WTC11 (cell line): ENCODE measurements around the gene TNFSF11. TPM values are rescaled to one million over a fixed set of nuclear protein-coding genes. Genes with fewer than 3 reads are reported as not detected.

Experiments used
- ATAC-seq: fragments of 200-7000 bp; cut with Tn5 transposase; 2 replicates; pipeline ENCODE4 v1.10.0; 2021; ENCODE audit warnings: mild to moderate bottlenecking, moderate library complexity
- CTCF ChIA-PET: fragments of 300-600 bp; sonication (Branson Sonifier 250); formaldehyde crosslinking; loops from one replicate; lab custom pipeline; 2021; ENCODE audit warnings: antibody characterized with exemption; lab: Charles Lee
- POLR2A ChIA-PET: fragments of 350-600 bp; sonication (Branson Sonifier 250); formaldehyde crosslinking; loops from one replicate; lab custom pipeline; 2021; ENCODE audit warnings: antibody characterized with exemption; lab: Charles Lee
- DNase-seq: peaks from one replicate; pipeline ENCODE4 v3.0.0; 2021; ENCODE audit warnings: low spot score
- H3K27ac Mint-ChIP-seq: 2 replicates; pipeline ENCODE4 v1.8.0; 2021; ENCODE audit warnings: mixed read lengths
- H3K27me3 Mint-ChIP-seq: 2 replicates; pipeline ENCODE4 v1.8.0; 2021; ENCODE audit warnings: low read depth, mild to moderate bottlenecking, moderate library complexity, mixed read lengths
- H3K36me3 Mint-ChIP-seq: 2 replicates; pipeline ENCODE4 v1.8.0; 2021; ENCODE audit warnings: mixed read lengths
- H3K4me1 Mint-ChIP-seq: 2 replicates; pipeline ENCODE4 v1.8.0; 2022; ENCODE audit warnings: mixed read lengths
- H3K4me3 Mint-ChIP-seq: 2 replicates; pipeline ENCODE4 v1.8.0; 2021; ENCODE audit warnings: mild to moderate bottlenecking, moderate library complexity, mixed read lengths
- H3K9me3 Mint-ChIP-seq: 2 replicates; pipeline ENCODE4 v1.8.0; 2021; ENCODE audit warnings: mixed read lengths
- ATF1 ChIP-seq: sonication (generic); formaldehyde crosslinking; IDR thresholded peaks from 2 replicates; pipeline ENCODE4 v1.8.1; 2023; ENCODE audit warnings: mild to moderate bottlenecking, moderate library complexity, missing genetic modification reagents
- CREM ChIP-seq: sonication (generic); formaldehyde crosslinking; IDR thresholded peaks from 2 replicates; pipeline ENCODE4 v1.8.1; 2022; ENCODE audit warnings: mild to moderate bottlenecking, missing genetic modification reagents, moderate library complexity
- EMX1 ChIP-seq: fragments of 250-450 bp; sonication (Bioruptor Pico); IDR thresholded peaks from 2 replicates; pipeline ENCODE4 v1.8.0; 2021; ENCODE audit warnings: mild to moderate bottlenecking
- FOXP1 ChIP-seq: sonication (generic); formaldehyde crosslinking; IDR thresholded peaks from 2 replicates; pipeline ENCODE4 v1.8.0; 2022; ENCODE audit warnings: missing genetic modification reagents, mild to moderate bottlenecking, moderate library complexity, borderline replicate concordance
- GABPB1 ChIP-seq: sonication (generic); formaldehyde crosslinking; IDR thresholded peaks from 2 replicates; pipeline ENCODE4 v1.8.1; 2023; ENCODE audit warnings: mild to moderate bottlenecking, missing genetic modification reagents
- IRF2 ChIP-seq: sonication (generic); formaldehyde crosslinking; IDR thresholded peaks from 2 replicates; pipeline ENCODE4 v1.8.0; 2022; ENCODE audit warnings: low read depth, missing genetic modification reagents, borderline replicate concordance
- KAT7 ChIP-seq: sonication (generic); formaldehyde crosslinking; IDR thresholded peaks from 2 replicates; pipeline ENCODE4 v1.8.1; 2023; ENCODE audit warnings: missing genetic modification reagents, mild to moderate bottlenecking, borderline replicate concordance
- TCF7 ChIP-seq: sonication (generic); formaldehyde crosslinking; IDR thresholded peaks from 2 replicates; pipeline ENCODE4 v1.8.0; 2022; ENCODE audit warnings: mild to moderate bottlenecking, low read depth, missing genetic modification reagents, moderate library complexity
- ZNF121 ChIP-seq: sonication (generic); formaldehyde crosslinking; IDR thresholded peaks from 2 replicates; pipeline ENCODE4 v1.8.0; 2023; ENCODE audit warnings: missing genetic modification reagents
- ZNF219 ChIP-seq: sonication (generic); formaldehyde crosslinking; IDR thresholded peaks from 2 replicates; pipeline ENCODE4 v1.8.0; 2023; ENCODE audit warnings: missing genetic modification reagents, mild to moderate bottlenecking, borderline replicate concordance
- ZNF232 ChIP-seq: sonication (generic); formaldehyde crosslinking; IDR thresholded peaks from 2 replicates; pipeline ENCODE4 v1.8.0; 2022; ENCODE audit warnings: mild to moderate bottlenecking, missing genetic modification reagents
- ZNF263 ChIP-seq: sonication (generic); formaldehyde crosslinking; IDR thresholded peaks from 2 replicates; pipeline ENCODE4 v1.8.1; 2022; ENCODE audit warnings: low read depth, mild to moderate bottlenecking, moderate library complexity, missing genetic modification reagents
- total RNA-seq: library from RNA; stranded (reverse); gene quantifications from 3 replicates; pipeline ENCODE4 v1.2.3, GENCODE V29; 2021
- TF ChIP-seq, protein P1 (sequence below): sonication (generic); formaldehyde crosslinking; IDR thresholded peaks from 2 replicates; pipeline ENCODE4 v1.8.0; 2022; ENCODE audit warnings: mild to moderate bottlenecking, missing genetic modification reagents
- TF ChIP-seq, protein P2 (sequence below): sonication (generic); formaldehyde crosslinking; IDR thresholded peaks from 2 replicates; pipeline ENCODE4 v1.8.1; 2023; ENCODE audit warnings: mild to moderate bottlenecking, missing genetic modification reagents
- TF ChIP-seq, protein P3 (sequence below): sonication (generic); formaldehyde crosslinking; IDR thresholded peaks from 2 replicates; pipeline ENCODE4 v1.8.1; 2023; ENCODE audit warnings: mild to moderate bottlenecking, missing genetic modification reagents, moderate library complexity
- TF ChIP-seq, protein P4 (sequence below): sonication (generic); formaldehyde crosslinking; IDR thresholded peaks from 2 replicates; pipeline ENCODE4 v1.8.0; 2022; ENCODE audit warnings: missing genetic modification reagents
- TF ChIP-seq, protein P5 (sequence below): fragments of 250-450 bp; sonication (Bioruptor Pico); IDR thresholded peaks from 2 replicates; pipeline ENCODE4 v1.9.0; 2021; ENCODE audit warnings: mild to moderate bottlenecking

Gene TNFSF11
- total RNA-seq, 1 experiment from 2014 or later: 6.1 TPM

DNA sequence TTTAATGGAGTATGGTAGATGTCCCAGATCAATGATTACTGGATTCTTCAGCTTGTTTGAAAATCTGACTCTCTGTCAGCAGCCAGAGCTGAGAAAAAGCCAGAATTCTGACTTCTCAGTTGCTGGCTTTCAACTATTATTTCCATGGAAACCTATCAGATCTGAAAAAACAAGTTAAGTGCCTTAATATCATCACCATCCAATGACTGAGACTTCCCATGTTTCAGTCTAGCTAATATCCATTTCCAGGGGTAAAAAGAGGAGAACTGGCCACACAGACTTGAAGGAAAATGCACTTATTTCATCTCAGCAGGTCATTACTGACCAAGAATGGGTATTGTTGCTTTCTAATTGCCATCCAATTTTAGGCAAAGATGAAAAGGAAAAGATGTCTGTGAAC is 75.2 kb downstream of the TNFSF11 start (continued):
- no peak for TF ChIP-seq ZNF263

DNA sequence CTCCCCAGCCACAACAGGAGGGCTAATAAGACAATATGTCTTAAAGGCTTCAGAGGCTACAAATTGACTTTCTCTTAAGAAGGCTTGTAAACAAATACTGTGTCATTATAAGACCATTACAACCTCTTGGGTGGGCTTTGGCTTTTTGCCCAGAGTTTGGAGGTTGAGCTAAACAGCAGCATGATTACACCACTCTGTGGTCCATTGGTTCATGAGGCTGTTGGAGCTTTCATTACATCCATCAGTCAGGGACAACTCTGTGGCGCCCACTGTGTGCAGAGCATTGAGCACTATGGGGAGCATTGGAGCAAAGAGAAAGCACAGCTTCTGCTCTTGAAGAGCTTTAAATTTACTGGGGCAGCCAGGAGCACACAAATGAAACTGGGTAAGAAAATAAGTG is 75.9 kb downstream of the TNFSF11 start:
- Mint-ChIP-seq H3K9me3 (peaks cover 10% of the 10 kb centered on the region), H3K4me1 (peaks cover 8% of the 10 kb centered on the region; the same call in 1 of the 2 replicates), H3K36me3 (no peaks in the 10 kb centered on the region), H3K4me3 (no peak overlapping the region), H3K27ac (no peak overlapping the region), H3K27me3 (no peaks in the 10 kb centered on the region; the same call in 1 of the 2 replicates)
- no peak for ATAC-seq
- DNase-seq: no peak
- ChIA-PET CTCF (no interaction called here), POLR2A (interaction anchor here (0.6 kb wide), 1 partner anchor 52 kb away, joined by 8 read pairs; no protein-coding TSS in a partner anchor)
- no peak for TF ChIP-seq IRF2
- TF ChIP-seq KAT7 (CRISPR knock-in tag): no peak
- no peak for TF ChIP-seq ZNF121 (CRISPR knock-in tag)
- no peak for TF ChIP-seq CREM (CRISPR knock-in tag)
- TF ChIP-seq, protein P1, sequence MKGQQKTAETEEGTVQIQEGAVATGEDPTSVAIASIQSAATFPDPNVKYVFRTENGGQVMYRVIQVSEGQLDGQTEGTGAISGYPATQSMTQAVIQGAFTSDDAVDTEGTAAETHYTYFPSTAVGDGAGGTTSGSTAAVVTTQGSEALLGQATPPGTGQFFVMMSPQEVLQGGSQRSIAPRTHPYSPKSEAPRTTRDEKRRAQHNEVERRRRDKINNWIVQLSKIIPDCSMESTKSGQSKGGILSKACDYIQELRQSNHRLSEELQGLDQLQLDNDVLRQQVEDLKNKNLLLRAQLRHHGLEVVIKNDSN (CRISPR knock-in tag): no peak
- TF ChIP-seq, protein P2, sequence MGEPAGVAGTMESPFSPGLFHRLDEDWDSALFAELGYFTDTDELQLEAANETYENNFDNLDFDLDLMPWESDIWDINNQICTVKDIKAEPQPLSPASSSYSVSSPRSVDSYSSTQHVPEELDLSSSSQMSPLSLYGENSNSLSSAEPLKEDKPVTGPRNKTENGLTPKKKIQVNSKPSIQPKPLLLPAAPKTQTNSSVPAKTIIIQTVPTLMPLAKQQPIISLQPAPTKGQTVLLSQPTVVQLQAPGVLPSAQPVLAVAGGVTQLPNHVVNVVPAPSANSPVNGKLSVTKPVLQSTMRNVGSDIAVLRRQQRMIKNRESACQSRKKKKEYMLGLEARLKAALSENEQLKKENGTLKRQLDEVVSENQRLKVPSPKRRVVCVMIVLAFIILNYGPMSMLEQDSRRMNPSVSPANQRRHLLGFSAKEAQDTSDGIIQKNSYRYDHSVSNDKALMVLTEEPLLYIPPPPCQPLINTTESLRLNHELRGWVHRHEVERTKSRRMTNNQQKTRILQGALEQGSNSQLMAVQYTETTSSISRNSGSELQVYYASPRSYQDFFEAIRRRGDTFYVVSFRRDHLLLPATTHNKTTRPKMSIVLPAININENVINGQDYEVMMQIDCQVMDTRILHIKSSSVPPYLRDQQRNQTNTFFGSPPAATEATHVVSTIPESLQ: no peak
- no peak for TF ChIP-seq GABPB1 (CRISPR knock-in tag)
- TF ChIP-seq FOXP1 (CRISPR knock-in tag): no peak
- no peak for TF ChIP-seq TCF7 (CRISPR knock-in tag)
- TF ChIP-seq, protein P3, sequence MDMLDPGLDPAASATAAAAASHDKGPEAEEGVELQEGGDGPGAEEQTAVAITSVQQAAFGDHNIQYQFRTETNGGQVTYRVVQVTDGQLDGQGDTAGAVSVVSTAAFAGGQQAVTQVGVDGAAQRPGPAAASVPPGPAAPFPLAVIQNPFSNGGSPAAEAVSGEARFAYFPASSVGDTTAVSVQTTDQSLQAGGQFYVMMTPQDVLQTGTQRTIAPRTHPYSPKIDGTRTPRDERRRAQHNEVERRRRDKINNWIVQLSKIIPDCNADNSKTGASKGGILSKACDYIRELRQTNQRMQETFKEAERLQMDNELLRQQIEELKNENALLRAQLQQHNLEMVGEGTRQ (CRISPR knock-in tag): no peak
- no peak for TF ChIP-seq EMX1 (CRISPR knock-in tag)
- TF ChIP-seq, protein P4, sequence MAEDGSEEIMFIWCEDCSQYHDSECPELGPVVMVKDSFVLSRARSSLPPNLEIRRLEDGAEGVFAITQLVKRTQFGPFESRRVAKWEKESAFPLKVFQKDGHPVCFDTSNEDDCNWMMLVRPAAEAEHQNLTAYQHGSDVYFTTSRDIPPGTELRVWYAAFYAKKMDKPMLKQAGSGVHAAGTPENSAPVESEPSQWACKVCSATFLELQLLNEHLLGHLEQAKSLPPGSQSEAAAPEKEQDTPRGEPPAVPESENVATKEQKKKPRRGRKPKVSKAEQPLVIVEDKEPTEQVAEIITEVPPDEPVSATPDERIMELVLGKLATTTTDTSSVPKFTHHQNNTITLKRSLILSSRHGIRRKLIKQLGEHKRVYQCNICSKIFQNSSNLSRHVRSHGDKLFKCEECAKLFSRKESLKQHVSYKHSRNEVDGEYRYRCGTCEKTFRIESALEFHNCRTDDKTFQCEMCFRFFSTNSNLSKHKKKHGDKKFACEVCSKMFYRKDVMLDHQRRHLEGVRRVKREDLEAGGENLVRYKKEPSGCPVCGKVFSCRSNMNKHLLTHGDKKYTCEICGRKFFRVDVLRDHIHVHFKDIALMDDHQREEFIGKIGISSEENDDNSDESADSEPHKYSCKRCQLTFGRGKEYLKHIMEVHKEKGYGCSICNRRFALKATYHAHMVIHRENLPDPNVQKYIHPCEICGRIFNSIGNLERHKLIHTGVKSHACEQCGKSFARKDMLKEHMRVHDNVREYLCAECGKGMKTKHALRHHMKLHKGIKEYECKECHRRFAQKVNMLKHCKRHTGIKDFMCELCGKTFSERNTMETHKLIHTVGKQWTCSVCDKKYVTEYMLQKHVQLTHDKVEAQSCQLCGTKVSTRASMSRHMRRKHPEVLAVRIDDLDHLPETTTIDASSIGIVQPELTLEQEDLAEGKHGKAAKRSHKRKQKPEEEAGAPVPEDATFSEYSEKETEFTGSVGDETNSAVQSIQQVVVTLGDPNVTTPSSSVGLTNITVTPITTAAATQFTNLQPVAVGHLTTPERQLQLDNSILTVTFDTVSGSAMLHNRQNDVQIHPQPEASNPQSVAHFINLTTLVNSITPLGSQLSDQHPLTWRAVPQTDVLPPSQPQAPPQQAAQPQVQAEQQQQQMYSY (CRISPR knock-in tag): no peak
- TF ChIP-seq, protein P5, sequence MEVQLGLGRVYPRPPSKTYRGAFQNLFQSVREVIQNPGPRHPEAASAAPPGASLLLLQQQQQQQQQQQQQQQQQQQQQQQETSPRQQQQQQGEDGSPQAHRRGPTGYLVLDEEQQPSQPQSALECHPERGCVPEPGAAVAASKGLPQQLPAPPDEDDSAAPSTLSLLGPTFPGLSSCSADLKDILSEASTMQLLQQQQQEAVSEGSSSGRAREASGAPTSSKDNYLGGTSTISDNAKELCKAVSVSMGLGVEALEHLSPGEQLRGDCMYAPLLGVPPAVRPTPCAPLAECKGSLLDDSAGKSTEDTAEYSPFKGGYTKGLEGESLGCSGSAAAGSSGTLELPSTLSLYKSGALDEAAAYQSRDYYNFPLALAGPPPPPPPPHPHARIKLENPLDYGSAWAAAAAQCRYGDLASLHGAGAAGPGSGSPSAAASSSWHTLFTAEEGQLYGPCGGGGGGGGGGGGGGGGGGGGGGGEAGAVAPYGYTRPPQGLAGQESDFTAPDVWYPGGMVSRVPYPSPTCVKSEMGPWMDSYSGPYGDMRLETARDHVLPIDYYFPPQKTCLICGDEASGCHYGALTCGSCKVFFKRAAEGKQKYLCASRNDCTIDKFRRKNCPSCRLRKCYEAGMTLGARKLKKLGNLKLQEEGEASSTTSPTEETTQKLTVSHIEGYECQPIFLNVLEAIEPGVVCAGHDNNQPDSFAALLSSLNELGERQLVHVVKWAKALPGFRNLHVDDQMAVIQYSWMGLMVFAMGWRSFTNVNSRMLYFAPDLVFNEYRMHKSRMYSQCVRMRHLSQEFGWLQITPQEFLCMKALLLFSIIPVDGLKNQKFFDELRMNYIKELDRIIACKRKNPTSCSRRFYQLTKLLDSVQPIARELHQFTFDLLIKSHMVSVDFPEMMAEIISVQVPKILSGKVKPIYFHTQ: no peak
- TF ChIP-seq ATF1 (CRISPR knock-in tag): no peak
- TF ChIP-seq ZNF219 (CRISPR knock-in tag): no peak
- TF ChIP-seq ZNF232 (CRISPR knock-in tag): no peak
